Breast epithelium (tissue), 3 donors: Measurements from ENCODE around the gene DNHD1.

Experiments
- POLR2A ChIP-seq: fragments of 450-650 bp; IDR thresholded peaks from one replicate; pipeline ENCODE4 v1.6.1; 2016; ENCODE audit warnings: antibody characterized with exemption, mild to moderate bottlenecking, moderate library complexity
- POLR2AphosphoS5 ChIP-seq, 3 donors: sonication (generic); formaldehyde crosslinking; IDR thresholded peaks; one replicate each; pipeline ENCODE4 v1.6.1; 2017; ENCODE audit warnings: antibody characterized with exemption in 3 of 3
- TF ChIP-seq, protein P1 (sequence below), 3 donors: fragments of 450-650 bp; IDR thresholded peaks; one replicate each; pipeline ENCODE4 v1.5.1; 2016 to 2017; ENCODE audit warnings: antibody characterized with exemption in 3 of 3, mild to moderate bottlenecking in 3 of 3, moderate library complexity in 3 of 3

DNA sequence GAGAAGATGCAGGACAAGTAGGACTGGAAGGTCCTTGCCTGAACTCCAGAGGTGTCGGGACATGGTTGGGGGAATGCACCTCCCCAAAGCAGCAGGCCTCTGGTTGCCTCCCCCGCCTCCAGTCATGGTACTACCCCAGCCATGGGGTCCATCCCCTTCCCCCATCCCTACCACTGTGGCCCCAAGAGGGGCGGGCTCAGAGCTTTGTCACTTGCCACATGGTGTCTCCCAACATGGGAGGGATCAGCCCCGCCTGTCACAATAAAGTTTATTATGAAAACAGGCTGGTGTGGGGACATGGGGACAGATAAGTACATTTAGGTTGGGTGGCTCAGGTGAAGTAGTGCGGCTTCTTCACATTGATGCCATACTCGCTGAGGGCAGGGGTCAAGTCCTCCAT is 113.5 kb downstream of the DNHD1 start:
- TF ChIP-seq, protein P1, sequence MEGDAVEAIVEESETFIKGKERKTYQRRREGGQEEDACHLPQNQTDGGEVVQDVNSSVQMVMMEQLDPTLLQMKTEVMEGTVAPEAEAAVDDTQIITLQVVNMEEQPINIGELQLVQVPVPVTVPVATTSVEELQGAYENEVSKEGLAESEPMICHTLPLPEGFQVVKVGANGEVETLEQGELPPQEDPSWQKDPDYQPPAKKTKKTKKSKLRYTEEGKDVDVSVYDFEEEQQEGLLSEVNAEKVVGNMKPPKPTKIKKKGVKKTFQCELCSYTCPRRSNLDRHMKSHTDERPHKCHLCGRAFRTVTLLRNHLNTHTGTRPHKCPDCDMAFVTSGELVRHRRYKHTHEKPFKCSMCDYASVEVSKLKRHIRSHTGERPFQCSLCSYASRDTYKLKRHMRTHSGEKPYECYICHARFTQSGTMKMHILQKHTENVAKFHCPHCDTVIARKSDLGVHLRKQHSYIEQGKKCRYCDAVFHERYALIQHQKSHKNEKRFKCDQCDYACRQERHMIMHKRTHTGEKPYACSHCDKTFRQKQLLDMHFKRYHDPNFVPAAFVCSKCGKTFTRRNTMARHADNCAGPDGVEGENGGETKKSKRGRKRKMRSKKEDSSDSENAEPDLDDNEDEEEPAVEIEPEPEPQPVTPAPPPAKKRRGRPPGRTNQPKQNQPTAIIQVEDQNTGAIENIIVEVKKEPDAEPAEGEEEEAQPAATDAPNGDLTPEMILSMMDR (IDR thresholded peaks at IDR 0.05) = no peak
- TF ChIP-seq POLR2A (no peak), POLR2AphosphoS5 (IDR thresholded peaks at IDR 0.05) (no peak)
